Left lung (tissue), 10 donors: ENCODE data around the gene ZNF157. TPM values are rescaled to one million over a fixed set of nuclear protein-coding genes. Genes with fewer than 3 reads are reported as not detected.

Source experiments
- ATAC-seq: fragments of 200-7000 bp; cut with Tn5 transposase; one replicate; pipeline ENCODE4 v1.9.1; 2020; ENCODE audit warnings: moderate library complexity
- DNase-seq, 4 donors: peaks; one replicate each; pipeline ENCODE4 v3.0.0-alpha.2; 2013 to 2020
- H3K27ac ChIP-seq, 2 donors: fragments of 200-600 bp; sonication (generic) in 1 of 2; one replicate each; pipeline versions ENCODE4 v1.5.0 to v1.8.0; 2020 to 2021
- H3K27me3 ChIP-seq, 2 donors: fragments of 200-600 bp; sonication (generic) in 1 of 2; one replicate each; pipeline versions ENCODE4 v1.5.0 to v1.8.0; 2020 to 2021
- H3K36me3 ChIP-seq, 2 donors: fragments of 200-600 bp; sonication (generic) in 1 of 2; one replicate each; pipeline versions ENCODE4 v1.5.0 to v1.8.0; 2020 to 2021
- H3K4me1 ChIP-seq, 2 donors: fragments of 200-600 bp; one replicate each; pipeline ENCODE4 v1.8.0; 2021
- H3K4me3 ChIP-seq, 2 donors: fragments of 200-600 bp; sonication (generic) in 1 of 2; one replicate each; pipeline versions ENCODE4 v1.5.0 to v1.8.0; 2020 to 2021; ENCODE audit warnings: mild to moderate bottlenecking in 1 of 2
- H3K9me3 ChIP-seq, 2 donors: fragments of 200-600 bp; sonication (generic) in 1 of 2; one replicate each; pipeline versions ENCODE4 v1.5.0 to v1.8.0; 2020 to 2021
- CTCF ChIP-seq, 2 donors: fragments of 200-600 bp; sonication (generic) in 1 of 2; IDR thresholded peaks; one replicate each; pipeline versions ENCODE4 v1.5.0 to v1.8.0; 2021; ENCODE audit warnings: antibody characterized with exemption in 2 of 2
- intact Hi-C, 2 donors: fragments of 100-400 bp; cut with DNase I; formaldehyde crosslinking; loops; one replicate each; pipeline versions ENCODE4 v1.11.2 to v1.14.2; 2022
- polyA plus RNA-seq, 6 donors: library from polyadenylated mRNA; unstranded; fragments of 120-200 nt; gene quantifications; one replicate each; pipeline ENCODE4 v1.2.1, GENCODE V29; 2013; ENCODE audit not compliant: insufficient read length in 6 of 6
- total RNA-seq, 2 donors: library from RNA; stranded (reverse); fragmentation: NEBNext Ultra II Directional; extraction: Animal tissue kit (Norgen Biotek cat#: 25700); gene quantifications; one replicate each; pipeline ENCODE4 v1.2.1, GENCODE V29; 2021
- donor health status: DM: no; HTN: yes; CAD: no.
- donor health status: DM: no; HTN: no; CAD: no.

Gene ZNF157
- total and polyA plus RNA-seq, 8 donors = 0.20 to 1.2 (median 0.93) TPM

GRCh38 chrX:47351706-47352105, 18.7 kb upstream of the ZNF157 start:
- Histone ChIP-seq H3K4me3 (no peak overlapping the region), H3K4me1 (no peaks in the 10 kb centered on the region), H3K27ac (no peak overlapping the region), H3K9me3 (no peaks in the 10 kb centered on the region), H3K36me3 (no peaks in the 10 kb centered on the region), H3K27me3 (no peaks in the 10 kb centered on the region)
- DNase-seq = no peak
- ATAC-seq = no peak
- no peak for TF ChIP-seq CTCF (IDR thresholded peaks at IDR 0.05)
- intact Hi-C loops = no loop called here

GRCh38 chrX:47358387-47359065, 11.9 kb upstream of the ZNF157 start:
- H3K4me1 ChIP-seq = no peaks in the 10 kb centered on the region
- no peak overlapping the region for H3K27ac ChIP-seq
- no peak for ATAC-seq
- TF ChIP-seq CTCF (IDR thresholded peaks at IDR 0.05) = no peak
- intact Hi-C loops = no loop called here
- no peak overlapping the region for H3K4me3 ChIP-seq
- no peaks in the 10 kb centered on the region for H3K27me3 ChIP-seq
- no peaks in the 10 kb centered on the region for H3K9me3 ChIP-seq
- H3K36me3 ChIP-seq = no peaks in the 10 kb centered on the region
- no peak for DNase-seq

- H3K4me3 ChIP-seq = no peak overlapping the region
- H3K36me3 ChIP-seq = no peaks in the 10 kb centered on the region
- TF ChIP-seq CTCF (IDR thresholded peaks at IDR 0.05) = no peak
- no peak for ATAC-seq
- peaks cover 0 to 2% of the 10 kb centered on the region in 2 donors for H3K27me3 ChIP-seq
- intact Hi-C loops = no loop called here
- no peaks in the 10 kb centered on the region for H3K9me3 ChIP-seq
- H3K4me1 ChIP-seq = no peaks in the 10 kb centered on the region
- H3K27ac ChIP-seq = peak overlapping the region in 1 of 2 donors; percentile 39
- no peak for DNase-seq
Observed at GRCh38 chrX:47360423-47361179, 9.8 kb upstream of the ZNF157 start.

- H3K9me3 ChIP-seq = no peaks in the 10 kb centered on the region
- H3K27me3 ChIP-seq = peaks cover 0 to 2% of the 10 kb centered on the region in 2 donors
- DNase-seq (peak in 3 of 4 donors; percentile 78 to 93 (median 82)), ATAC-seq (peak; percentile 91)
- no peaks in the 10 kb centered on the region for H3K36me3 ChIP-seq
- no peak overlapping the region for H3K4me3 ChIP-seq
- peak overlapping the region; percentile 72 to 73 for H3K27ac ChIP-seq
- no peak for TF ChIP-seq CTCF (IDR thresholded peaks at IDR 0.05)
- intact Hi-C loops = no loop called here
- no peaks in the 10 kb centered on the region for H3K4me1 ChIP-seq
Observed at GRCh38 chrX:47361538-47362511, 8.6 kb upstream of the ZNF157 start.
